Liver (tissue), 9 donors: ENCODE data around the gene OR10A2. TPM values are rescaled to one million over a fixed set of nuclear protein-coding genes. Genes with fewer than 3 reads are reported as not detected.

ENCODE experiments used
- DNase-seq: peaks from one replicate; pipeline ENCODE4 v3.0.0-alpha.2; 2017; ENCODE audit warnings: low spot score
- H3K27ac ChIP-seq, 2 donors: one replicate each; pipeline ENCODE4 v1.7.0; 2013; ENCODE audit warnings: inconsistent platforms in 2 of 2, low read length in 2 of 2, control low read depth in 1 of 2, low read depth in 1 of 2, mild to moderate bottlenecking in 1 of 2
- H3K27me3 ChIP-seq, 4 donors: one replicate each; pipeline versions ENCODE4 v1.6.1 to v1.7.0; 2013; ENCODE audit warnings: low read length in 3 of 4, inconsistent platforms in 1 of 4, mild to moderate bottlenecking in 1 of 4, moderate library complexity in 1 of 4; ENCODE audit not compliant: control insufficient read depth in 4 of 4, insufficient read depth in 4 of 4
- H3K36me3 ChIP-seq, 4 donors: one replicate each; pipeline versions ENCODE4 v1.6.1 to v1.7.0; 2013; ENCODE audit warnings: low read length in 3 of 4, mild to moderate bottlenecking in 3 of 4, low read depth in 1 of 4, moderate library complexity in 1 of 4; ENCODE audit not compliant: control insufficient read depth in 4 of 4, insufficient read depth in 3 of 4
- H3K4me1 ChIP-seq, 4 donors: one replicate each; pipeline versions ENCODE4 v1.6.1 to v1.7.0; 2013; ENCODE audit warnings: low read length in 3 of 4, mild to moderate bottlenecking in 3 of 4, moderate library complexity in 1 of 4; ENCODE audit not compliant: control insufficient read depth in 4 of 4, insufficient read depth in 4 of 4
- H3K4me3 ChIP-seq, 3 donors: one replicate each; pipeline versions ENCODE4 v1.6.1 to v1.7.0; 2013; ENCODE audit warnings: low read length in 3 of 3, control low read depth in 1 of 3, low read depth in 1 of 3, mild to moderate bottlenecking in 1 of 3
- H3K9ac ChIP-seq, 2 donors: one replicate each; pipeline ENCODE4 v1.7.0; 2013; ENCODE audit warnings: low read length in 2 of 2, mild to moderate bottlenecking in 2 of 2, moderate library complexity in 2 of 2, control low read depth in 1 of 2, low read depth in 1 of 2
- H3K9me3 ChIP-seq, 4 donors: one replicate each; pipeline versions ENCODE4 v1.6.1 to v1.7.0; 2013; ENCODE audit warnings: low read length in 3 of 4; ENCODE audit not compliant: control insufficient read depth in 4 of 4
- CTCF ChIP-seq: fragments of 150-350 bp; IDR thresholded peaks from 2 replicates; pipeline ENCODE4 v1.5.1; 2017; ENCODE audit warnings: improper control_type of control experiment, low read depth, low read length; ENCODE audit not compliant: missing input control
- EGR1 ChIP-seq, 2 donors: IDR thresholded peaks; 2 replicates each; pipeline ENCODE4 v1.6.1; 2016 to 2018; ENCODE audit warnings: antibody characterized with exemption in 2 of 2, low read depth in 2 of 2
- FOXA1 ChIP-seq: IDR thresholded peaks from 2 replicates; pipeline ENCODE4 v1.6.1; 2016; ENCODE audit warnings: antibody characterized with exemption
- GABPA ChIP-seq, 2 donors: IDR thresholded peaks in 1 of 2; conservative IDR thresholded peaks in 1 of 2; 2 replicates each; pipeline ENCODE4 v1.6.1; 2016; ENCODE audit warnings: antibody characterized with exemption in 2 of 2, mild to moderate bottlenecking in 1 of 2, moderate library complexity in 1 of 2
- HNF4A ChIP-seq, 2 donors: conservative IDR thresholded peaks; 2 replicates each; pipeline ENCODE4 v1.6.1; 2016; ENCODE audit warnings: antibody characterized with exemption in 2 of 2, mild to moderate bottlenecking in 2 of 2
- HNF4G ChIP-seq: IDR thresholded peaks from 2 replicates; pipeline ENCODE4 v1.6.1; 2016; ENCODE audit warnings: antibody characterized with exemption
- JUND ChIP-seq, 2 donors: IDR thresholded peaks; 2 replicates each; pipeline ENCODE4 v1.6.1; 2016; ENCODE audit warnings: antibody characterized with exemption in 2 of 2
- MAX ChIP-seq: IDR thresholded peaks from 2 replicates; pipeline ENCODE4 v1.6.1; 2016; ENCODE audit warnings: antibody characterized with exemption
- NR2F2 ChIP-seq: IDR thresholded peaks from 2 replicates; pipeline ENCODE4 v1.6.1; 2016; ENCODE audit warnings: antibody characterized with exemption
- RAD21 ChIP-seq, 2 donors: IDR thresholded peaks; 2 replicates each; pipeline ENCODE4 v1.6.1; 2016; ENCODE audit warnings: antibody characterized with exemption in 2 of 2, mild to moderate bottlenecking in 2 of 2
- REST ChIP-seq: IDR thresholded peaks from 2 replicates; pipeline ENCODE4 v1.6.1; 2016; ENCODE audit warnings: antibody characterized with exemption, mild to moderate bottlenecking
- RXRA ChIP-seq, 2 donors: IDR thresholded peaks; 2 replicates each; pipeline ENCODE4 v1.6.1; 2017 to 2018; ENCODE audit warnings: antibody characterized with exemption in 2 of 2, mild to moderate bottlenecking in 1 of 2
- SP1 ChIP-seq: IDR thresholded peaks from 2 replicates; pipeline ENCODE4 v1.6.1; 2018; ENCODE audit warnings: antibody characterized with exemption, mild to moderate bottlenecking
- TAF1 ChIP-seq: conservative IDR thresholded peaks from 2 replicates; pipeline ENCODE4 v1.6.1; 2016; ENCODE audit warnings: antibody characterized with exemption, mild to moderate bottlenecking
- YY1 ChIP-seq: IDR thresholded peaks from 2 replicates; pipeline ENCODE4 v1.6.1; 2016; ENCODE audit warnings: antibody characterized with exemption, mild to moderate bottlenecking
- WGBS: extraction: QIAGEN DNeasy Blood & Tissue Kit; methylation state at CpG from one replicate; pipeline ENCODE4 v1.1.7; 2013; 5-methylcytosine and 5-hydroxymethylcytosine counted together
- polyA plus RNA-seq, 2 donors: library from polyadenylated mRNA; stranded (reverse) in 1 of 2; unstranded in 1 of 2; fragments of 200-250 nt in 1 of 2; fragments of >200 nt in 1 of 2; fragmentation: Nextera tagmentation in 1 of 2; extraction: Ambion mirVana in 1 of 2; gene quantifications; one replicate each; pipeline versions ENCODE4 v1.2.1 to v1.2.3, GENCODE V29; 2013 to 2015
- total RNA-seq, 2 donors: library from RNA; depleted of rRNA; stranded (reverse); fragments of >200 nt; gene quantifications; one replicate each; pipeline ENCODE4 v1.2.3, GENCODE V29; 2014
- donor health status: healthy.
- donor health status: healthy.
- donor health status: healthy.
- donor health status: healthy.
- donor health status: healthy.

The OR10A2 gene
- total and polyA plus RNA-seq, 4 donors, result not detected

GRCh38 chr11:6855971-6856541 is 6.8 kb upstream of the OR10A2 start:
- Histone ChIP-seq H3K9me3 (no peaks in the 10 kb centered on the region), H3K27ac (no peak overlapping the region), H3K9ac (no peak overlapping the region), H3K4me1 (no peaks in the 10 kb centered on the region), H3K36me3 (no peaks in the 10 kb centered on the region), H3K27me3 (no peaks in the 10 kb centered on the region), H3K4me3 (no peak overlapping the region)
- TF ChIP-seq EGR1 (IDR thresholded peaks at IDR 0.05; ENCODE audit: low read depth in 2 of 2) (no peak), SP1 (no peak), RXRA (IDR thresholded peaks at IDR 0.05) (no peak), REST (no peak), GABPA (IDR thresholded peaks at IDR 0.05 in 1 of 2, conservative IDR thresholded peaks at IDR 0.05 in 1 of 2) (no peak), NR2F2 (no peak), HNF4G (no peak), CTCF (no peak), MAX (no peak), RAD21 (IDR thresholded peaks at IDR 0.05) (no peak), TAF1 (no peak), FOXA1 (no peak), YY1 (no peak), HNF4A (conservative IDR thresholded peaks at IDR 0.05) (no peak)
- no peak for DNase-seq
- WGBS, result 71% methylated on average over 1 of the region's 1 CpG

- 74% methylated on average over 3 of the region's 3 CpGs for WGBS
- DNase-seq, result no peak
- Histone ChIP-seq H3K4me1 (no peaks in the 10 kb centered on the region), H3K9me3 (no peaks in the 10 kb centered on the region), H3K36me3 (no peaks in the 10 kb centered on the region), H3K9ac (no peak overlapping the region), H3K4me3 (no peak overlapping the region), H3K27ac (no peak overlapping the region), H3K27me3 (no peaks in the 10 kb centered on the region)
- no peak for TF ChIP-seq HNF4G
- TF ChIP-seq JUND (IDR thresholded peaks at IDR 0.05), result no peak
- TF ChIP-seq NR2F2, result no peak
Measured at GRCh38 chr11:6856871-6857270, 6.0 kb upstream of the OR10A2 start.
